ENCODE data around the gene AMN1. TPM values are rescaled to one million over a fixed set of nuclear protein-coding genes. Genes with fewer than 3 reads are reported as not detected.
"Not testable (repeated sequence)": the region's sequence is repeated elsewhere in the genome, so short reads cannot be mapped to it uniquely, and the experiment has no call there.

Gene AMN1
- total and polyA plus RNA-seq, 9 donors, result 17.4 to 30.3 (median 20.3) TPM

GRCh38 chr12:31772186-31772585 is 43.4 kb upstream of the AMN1 start:
- no peak overlapping the region for H3K27ac ChIP-seq
- TF ChIP-seq POLR2A (IDR thresholded peaks at IDR 0.05), result no peak
- no peak for TF ChIP-seq CTCF (IDR thresholded peaks at IDR 0.05)

GRCh38 chr12:31768046-31768445 is 39.2 kb upstream of the AMN1 start:
- no peaks in the 10 kb centered on the region for H3K4me1 ChIP-seq (ENCODE audit: insufficient read depth)
- TF ChIP-seq EP300 (IDR thresholded peaks at IDR 0.05), result no peak
- no peak for TF ChIP-seq CTCF (IDR thresholded peaks at IDR 0.05)
- H3K36me3 ChIP-seq, result no peaks in the 10 kb centered on the region
- H3K27me3 ChIP-seq, result no peaks in the 10 kb centered on the region
- intact Hi-C loops (cut with DNase I), result no loop called here
- no peak overlapping the region for H3K27ac ChIP-seq
- no peak for DNase-seq
- WGBS, 3 donors, result 82 to 96% (median 83%) methylated on average over 2 of the region's 2 CpGs
- no peaks in the 10 kb centered on the region for H3K9me3 ChIP-seq
- no peak overlapping the region for H3K4me3 ChIP-seq

More at GRCh38 chr12:31772186-31772585, 43.4 kb upstream of the AMN1 start:
- H3K36me3 ChIP-seq, result no peaks in the 10 kb centered on the region
- intact Hi-C loops (cut with DNase I), result no loop called here
- no peak overlapping the region for H3K4me3 ChIP-seq
- peaks cover 9% of the 10 kb centered on the region for H3K4me1 ChIP-seq (ENCODE audit: insufficient read depth)
- no peak for DNase-seq
- no peaks in the 10 kb centered on the region for H3K9me3 ChIP-seq
- H3K27me3 ChIP-seq, result no peaks in the 10 kb centered on the region
- 69 to 87% (median 72%) methylated on average over 4 of the region's 4 CpGs for WGBS, 3 donors

- Histone ChIP-seq H3K4me1 (ENCODE audit: insufficient read depth) (no peaks in the 10 kb centered on the region), H3K36me3 (no peaks in the 10 kb centered on the region), H3K9me3 (no peaks in the 10 kb centered on the region), H3K27ac (no peak overlapping the region), H3K4me3 (no peak overlapping the region), H3K27me3 (no peaks in the 10 kb centered on the region)
- DNase-seq, result no peak
- TF ChIP-seq CTCF (IDR thresholded peaks at IDR 0.05) (no peak), EP300 (IDR thresholded peaks at IDR 0.05) (no peak), POLR2A (IDR thresholded peaks at IDR 0.05) (no peak)
- intact Hi-C loops (cut with DNase I), result no loop called here
- 50 to 79% (median 68%) methylated on average over 1 of the region's 1 CpG for WGBS, 3 donors
Observed at GRCh38 chr12:31765931-31766330, 37.1 kb upstream of the AMN1 start.

- intact Hi-C loops (cut with DNase I), result no loop called here
- no peak overlapping the region for H3K4me3 ChIP-seq
- H3K9me3 ChIP-seq, result no peaks in the 10 kb centered on the region
- no peaks in the 10 kb centered on the region for H3K4me1 ChIP-seq (ENCODE audit: insufficient read depth)
- 94 to 95% (median 94%) methylated on average over 4 of the region's 4 CpGs for WGBS, 3 donors
- H3K36me3 ChIP-seq, result no peaks in the 10 kb centered on the region
- no peaks in the 10 kb centered on the region for H3K27me3 ChIP-seq
- no peak for DNase-seq
- TF ChIP-seq CTCF (IDR thresholded peaks at IDR 0.05) (no peak), POLR2A (IDR thresholded peaks at IDR 0.05) (no peak), EP300 (IDR thresholded peaks at IDR 0.05) (no peak)
- no peak overlapping the region for H3K27ac ChIP-seq
Observed at GRCh38 chr12:31759632-31760459, 31.0 kb upstream of the AMN1 start.

GRCh38 chr12:31758297-31758696 is 29.5 kb upstream of the AMN1 start:
- H3K36me3 ChIP-seq; H3K27ac ChIP-seq; H3K27me3 ChIP-seq; DNase-seq; H3K9me3 ChIP-seq; intact Hi-C loops (cut with DNase I); H3K4me1 ChIP-seq (ENCODE audit: insufficient read depth); H3K4me3 ChIP-seq: not testable (repeated sequence)
- 93 to 99% (median 95%) methylated on average over 5 of the region's 5 CpGs for WGBS, 3 donors

All from ovary (tissue), 9 donors.